ENCODE results near the gene BICD1. TPM values are rescaled to one million over a fixed set of nuclear protein-coding genes. Genes with fewer than 3 reads are reported as not detected.

BICD1 gene
- polyA plus RNA-seq, 1 donor, result 8.2 TPM

GRCh38 chr12:32104572-32105355, 1.9 kb upstream of the BICD1 start:
- no peak for DNase-seq

GRCh38 chr12:32105986-32106516, 596 bp upstream of the BICD1 start:
- DNase-seq, result no peak

GRCh38 chr12:32107359-32108267, 966 bp downstream of the BICD1 start:
- DNase-seq, result peak; percentile 27

GRCh38 chr12:32108787-32109186, 2.1 kb downstream of the BICD1 start:
- DNase-seq, result no peak

- no peak for DNase-seq
Observed at GRCh38 chr12:32110417-32110816, 3.8 kb downstream of the BICD1 start.

- no peak for DNase-seq
Observed at GRCh38 chr12:32110942-32111341, 4.3 kb downstream of the BICD1 start.

- peak; percentile 44 for DNase-seq
Observed at GRCh38 chr12:32115404-32116104, 8.9 kb downstream of the BICD1 start.

- no peak for DNase-seq
Observed at GRCh38 chr12:32116897-32117296, 10.2 kb downstream of the BICD1 start.

GRCh38 chr12:32117316-32117715, 10.7 kb downstream of the BICD1 start:
- no peak for DNase-seq

- no peak for DNase-seq
Observed at GRCh38 chr12:32118806-32119205, 12.2 kb downstream of the BICD1 start.

GRCh38 chr12:32120419-32120818, 13.8 kb downstream of the BICD1 start:
- DNase-seq, result no peak

- DNase-seq, result no peak
Observed at GRCh38 chr12:32124637-32125036, 18.0 kb downstream of the BICD1 start.

GRCh38 chr12:32125455-32126084, 18.9 kb downstream of the BICD1 start:
- DNase-seq, result no peak

GRCh38 chr12:32126720-32127119, 20.1 kb downstream of the BICD1 start:
- DNase-seq, result no peak

GRCh38 chr12:32131666-32132065, 25.0 kb downstream of the BICD1 start:
- no peak for DNase-seq

GRCh38 chr12:32134101-32134888, 27.6 kb downstream of the BICD1 start:
- no peak for DNase-seq

- no peak for DNase-seq
Observed at GRCh38 chr12:32135967-32136366, 29.3 kb downstream of the BICD1 start.

GRCh38 chr12:32136404-32136803, 29.8 kb downstream of the BICD1 start:
- DNase-seq, result no peak

- peak; percentile 26 for DNase-seq
Observed at GRCh38 chr12:32139064-32139421, 32.4 kb downstream of the BICD1 start.

GRCh38 chr12:32140877-32141276, 34.2 kb downstream of the BICD1 start:
- DNase-seq, result no peak

GRCh38 chr12:32145096-32145495, 38.4 kb downstream of the BICD1 start:
- no peak for DNase-seq
